NCI-H345 treated with DMSO at 0.1 percent for 48 hours (cell line): ENCODE data around the gene OSGEP.
A peak's percentile ranks its signal among the peaks of the same experiment; 100 is the strongest.

Experiments
- DNase-seq: peaks from one replicate; lab custom pipeline; 2025; ENCODE audit not compliant: unreplicated experiment; lab: John Stamatoyannopoulos, UW

The OSGEP gene

DNA sequence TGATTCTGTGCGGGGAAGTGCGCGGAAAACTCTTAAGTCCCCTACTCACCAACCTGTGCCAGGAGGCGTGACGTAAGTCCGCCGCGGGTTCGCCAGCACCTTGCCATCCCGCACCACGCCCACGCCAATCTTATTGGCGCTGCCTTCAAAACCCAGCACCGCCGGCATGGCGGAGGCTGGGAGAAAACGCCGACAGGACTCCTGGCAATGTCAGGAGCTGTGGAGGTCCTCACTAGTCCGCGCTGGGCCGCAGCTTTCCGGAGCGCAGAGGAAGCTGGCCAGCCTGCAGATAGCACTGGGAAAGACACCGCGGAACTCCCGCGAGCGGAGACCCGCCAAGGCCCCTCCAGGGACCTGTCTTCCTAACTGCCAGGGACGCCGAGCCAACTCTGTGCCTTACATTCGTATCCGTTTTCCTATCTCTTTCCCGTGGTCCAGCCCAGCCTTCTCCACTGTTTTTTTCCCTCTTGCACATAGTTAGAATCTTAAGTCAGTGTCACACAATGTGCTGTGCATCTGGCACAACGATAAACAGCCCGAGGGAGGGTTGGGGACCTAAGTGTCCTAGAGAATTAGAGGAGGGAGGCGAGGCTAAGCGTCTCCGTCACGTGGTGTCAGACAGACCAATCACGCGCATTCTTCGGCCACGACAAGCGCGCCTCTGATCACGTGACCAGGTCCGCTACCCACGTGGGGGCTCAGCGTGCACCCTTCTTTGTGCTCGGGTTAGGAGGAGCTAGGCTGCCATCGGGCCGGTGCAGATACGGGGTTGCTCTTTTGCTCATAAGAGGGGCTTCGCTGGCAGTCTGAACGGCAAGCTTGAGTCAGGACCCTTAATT is at the start of gene OSGEP, which contains the start of gene APEX1:
Gene OSGEP, minus strand, starts transcription at position 297 of the 839 bp plus-strand sequence. Its CDS starts 129 bp downstream, at position 168.
Gene APEX1, plus strand, starts transcription at position 711 of the 839 bp plus-strand sequence. CDS start 420 bp downstream, outside the sequence.
- peak; percentile 98 for DNase-seq

DNA sequence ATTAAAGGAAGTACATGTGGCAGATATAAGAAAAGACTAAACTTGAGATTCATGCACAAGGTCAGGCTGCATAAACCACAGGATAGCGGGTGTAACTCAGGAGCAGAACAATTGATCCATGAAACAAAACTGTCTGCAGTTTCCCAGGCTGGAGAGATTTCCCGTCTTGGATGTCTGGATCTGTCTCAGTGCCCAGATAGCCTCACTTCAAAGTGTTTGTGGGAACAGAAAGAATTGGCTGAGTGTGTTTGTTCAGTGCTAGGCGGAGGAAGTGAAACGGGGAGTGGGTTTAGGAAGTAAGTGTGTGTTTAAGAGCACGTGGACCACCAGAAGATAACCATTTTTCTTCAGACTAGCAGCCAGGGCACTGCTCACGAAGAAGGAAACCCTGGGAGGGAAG is 49.3 kb upstream of the OSGEP start:
- DNase-seq = no peak

DNA sequence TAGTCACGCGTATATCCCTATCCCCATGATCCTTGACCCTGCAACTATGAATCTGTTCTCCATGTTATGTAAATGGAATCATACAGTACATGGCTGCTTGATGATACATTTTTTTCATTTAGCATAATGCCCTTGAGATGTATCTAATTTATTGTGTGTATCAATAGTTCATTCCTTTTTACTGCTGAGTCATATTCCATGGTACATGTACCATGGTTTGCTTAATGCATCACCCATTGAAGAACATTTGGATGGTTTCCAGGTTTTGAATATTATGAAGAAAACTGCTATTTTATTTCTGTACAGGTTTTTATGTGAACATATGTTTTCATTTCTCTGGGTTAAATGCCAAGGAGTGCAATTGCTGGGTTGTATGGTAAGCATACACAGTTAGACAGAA is 46.7 kb upstream of the OSGEP start:
- DNase-seq = no peak

DNA sequence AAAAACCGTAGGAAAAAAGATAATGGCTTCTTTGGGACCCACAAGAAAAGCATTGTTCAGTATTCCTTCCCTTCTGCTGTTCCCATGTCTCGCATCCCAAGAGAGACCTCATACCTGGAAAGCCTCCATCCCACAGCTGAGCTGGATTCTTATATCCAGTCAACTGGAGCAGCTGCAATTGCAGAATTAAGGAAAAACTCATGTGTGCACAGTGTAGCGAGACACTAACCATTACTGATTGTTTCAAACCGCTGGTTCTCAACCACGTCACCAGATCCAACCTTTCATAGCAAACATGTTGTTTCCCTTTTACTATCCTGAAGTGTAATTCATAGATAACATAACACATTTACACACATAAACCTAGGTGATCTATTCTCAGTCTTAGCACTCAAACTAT is 45.3 kb upstream of the OSGEP start:
- DNase-seq = no peak

DNA sequence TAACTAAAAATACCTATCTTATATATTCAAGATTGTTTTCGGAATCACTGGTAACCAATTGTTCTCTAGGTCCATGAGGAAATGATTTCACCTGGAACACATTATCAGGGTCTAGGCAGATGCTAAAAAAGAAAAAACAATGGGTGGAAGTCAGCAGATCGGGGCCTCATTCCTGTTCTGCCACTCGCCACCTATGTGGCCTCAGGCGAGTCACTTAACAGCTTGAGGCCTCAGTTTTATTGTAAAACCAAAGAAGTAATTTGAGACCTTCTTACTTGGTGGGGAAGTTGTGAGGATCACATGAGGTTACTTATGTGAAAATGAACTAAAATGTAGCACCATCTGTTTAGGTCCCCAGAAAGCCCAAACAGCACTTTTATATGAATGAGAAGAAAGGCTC is 44.5 kb upstream of the OSGEP start:
- no peak for DNase-seq

DNA sequence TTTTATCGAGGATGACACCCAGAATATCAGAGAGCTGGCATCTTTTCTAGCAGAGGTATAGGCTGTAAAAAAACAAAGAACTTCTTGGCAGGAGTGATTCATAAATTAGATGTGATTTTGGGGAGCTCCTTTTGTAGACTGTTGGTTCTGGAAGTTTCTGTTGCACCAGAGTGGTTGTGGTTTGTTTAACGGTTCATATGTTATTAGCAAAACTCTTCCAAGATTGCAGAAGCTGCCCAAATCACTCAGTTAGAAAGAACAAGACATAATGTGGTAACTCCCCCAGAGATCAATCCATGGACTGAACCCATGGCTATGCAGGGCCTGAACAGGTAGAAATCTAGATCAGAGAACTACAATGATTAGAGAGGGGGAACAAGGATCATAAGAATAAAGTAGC is 44.0 kb upstream of the OSGEP start:
- DNase-seq = no peak

DNA sequence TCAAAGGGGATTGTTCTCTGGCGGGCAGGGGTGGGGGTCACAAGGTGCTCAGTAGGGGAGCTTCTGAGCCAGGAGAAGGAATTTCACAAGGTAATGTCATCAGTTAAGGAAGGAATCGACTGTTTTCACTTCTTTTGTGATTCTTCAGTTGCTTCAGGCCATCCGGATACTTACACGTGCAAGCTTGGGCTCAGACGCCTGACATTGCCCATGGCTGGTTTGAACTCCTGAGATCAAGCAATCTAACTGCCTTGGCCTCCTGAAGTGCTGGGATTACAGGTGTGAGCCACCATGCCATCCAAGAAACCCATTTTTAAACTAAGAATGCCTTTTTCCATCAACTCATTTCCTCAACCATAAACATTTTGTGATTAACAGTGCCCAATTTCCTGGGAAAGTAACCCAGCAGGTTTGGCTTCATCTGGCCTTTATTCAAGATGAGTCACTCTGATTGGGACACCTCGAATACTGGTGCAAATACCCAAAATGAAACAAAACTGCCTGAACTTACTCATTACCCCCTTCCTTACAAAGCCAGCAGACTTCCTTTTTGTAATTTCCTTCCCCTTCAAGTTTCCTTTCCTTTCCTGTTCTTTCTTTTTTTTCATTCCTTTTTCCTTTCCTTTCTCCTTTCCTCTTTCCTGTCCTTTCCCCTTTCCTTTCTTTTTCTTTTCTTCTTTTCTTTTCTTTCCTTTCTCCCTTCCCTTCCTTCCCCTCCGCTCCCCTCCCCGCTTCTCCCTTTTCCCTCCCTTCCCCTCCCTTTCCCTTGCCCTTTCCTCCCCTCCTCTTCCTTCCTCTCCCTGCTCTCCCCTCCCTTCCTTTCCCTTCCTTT is 40.5 kb upstream of the OSGEP start:
- DNase-seq = no peak

DNA sequence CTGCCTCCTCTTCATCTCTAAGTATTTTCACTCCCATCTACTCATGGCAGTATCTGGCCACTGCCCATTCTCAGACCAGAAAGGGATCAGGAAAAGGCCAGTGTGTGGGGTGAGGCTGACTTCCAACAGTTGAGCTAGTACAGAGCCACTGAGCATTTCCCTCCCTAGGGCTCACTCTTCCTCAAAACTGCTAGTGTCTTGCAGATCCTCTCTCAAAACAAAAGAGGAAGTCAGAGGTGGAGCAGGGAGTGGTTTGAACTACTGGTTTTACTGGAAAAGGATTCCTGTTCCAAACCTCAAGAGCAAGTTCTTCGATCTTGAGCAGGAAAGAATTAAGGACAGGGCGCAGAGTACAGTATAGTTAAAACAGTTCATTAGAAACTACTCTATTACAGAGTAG is 39.0 kb upstream of the OSGEP start:
- no peak for DNase-seq

DNA sequence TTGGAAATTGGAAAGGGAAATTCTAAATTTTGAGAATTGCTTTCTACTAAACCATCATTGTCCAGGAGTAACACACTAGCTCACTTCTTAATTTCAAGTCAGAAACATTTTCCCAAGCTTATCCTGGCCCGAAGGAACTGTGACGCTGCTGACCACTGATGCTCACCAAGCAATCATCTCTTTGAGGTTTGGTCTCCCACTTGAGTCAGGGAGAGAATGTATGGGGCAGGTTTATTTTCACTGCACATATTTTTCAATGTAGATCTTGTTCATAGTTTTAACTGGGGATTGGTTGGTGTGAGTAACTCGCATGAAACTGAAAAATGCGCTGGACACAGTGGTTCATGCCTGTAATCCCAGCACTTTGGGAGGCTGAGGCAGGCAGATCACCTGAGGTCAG is 37.9 kb upstream of the OSGEP start:
- no peak for DNase-seq

DNA sequence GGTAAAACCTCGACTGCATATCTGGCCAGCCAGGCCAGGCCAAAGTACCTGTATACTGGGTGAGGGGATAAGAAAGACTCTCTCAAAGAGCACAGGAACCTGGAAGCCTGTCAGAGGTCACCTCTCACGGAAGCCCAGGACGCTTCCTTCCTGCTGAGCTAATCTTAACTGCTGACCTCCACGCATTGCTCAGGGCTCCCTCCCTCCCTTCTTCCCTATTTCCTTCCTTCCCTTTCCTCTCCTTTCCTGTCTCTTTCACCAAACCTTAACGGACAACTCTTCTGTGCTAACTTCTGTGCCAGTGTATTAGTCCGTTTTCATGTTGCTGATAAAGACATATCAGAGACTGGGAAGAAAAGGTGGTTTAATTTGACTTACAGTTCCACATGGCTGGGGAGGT is 36.0 kb upstream of the OSGEP start:
- DNase-seq = no peak

DNA sequence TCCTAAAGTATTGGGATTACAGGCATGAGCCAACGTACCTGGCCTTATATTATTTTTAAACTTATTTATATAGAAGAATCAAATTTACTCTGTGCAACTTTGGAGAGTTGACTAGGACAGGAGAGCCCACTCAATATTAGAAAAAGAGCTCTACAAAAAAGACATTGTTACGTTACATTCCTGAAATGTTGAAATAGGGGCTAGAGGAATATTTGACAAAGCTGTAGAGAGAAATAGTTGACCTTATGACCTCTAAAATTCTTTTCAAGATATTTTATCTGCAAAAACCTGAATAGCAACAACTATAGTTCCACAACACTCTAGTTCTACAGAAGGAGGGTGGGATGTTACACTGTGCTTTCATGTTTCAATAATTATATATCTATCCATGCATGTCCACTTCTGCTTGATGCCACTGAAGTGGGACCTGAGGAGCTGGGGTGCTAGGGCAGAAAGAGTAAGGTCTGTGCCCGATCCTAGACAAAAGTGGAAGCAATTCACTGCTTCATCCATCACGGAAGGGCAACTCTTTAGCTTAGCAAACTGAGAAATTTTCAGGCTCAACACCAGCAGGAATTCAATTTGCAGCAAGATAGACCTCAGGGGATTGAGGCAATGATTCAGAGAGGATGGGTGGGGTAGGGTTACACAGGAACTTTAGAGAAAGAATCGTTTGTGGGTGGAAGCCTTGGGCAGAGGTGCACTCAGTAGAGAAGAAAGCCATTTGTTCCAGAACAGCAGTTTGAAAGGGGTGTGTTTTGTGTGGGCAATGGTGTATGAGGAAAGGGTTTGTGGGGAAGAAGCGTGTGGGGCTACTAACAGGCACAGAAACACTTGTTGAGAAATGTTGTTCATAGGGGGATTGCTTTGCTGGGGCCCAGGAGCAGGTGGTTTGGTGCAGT is 34.7 kb upstream of the OSGEP start:
- no peak for DNase-seq

DNA sequence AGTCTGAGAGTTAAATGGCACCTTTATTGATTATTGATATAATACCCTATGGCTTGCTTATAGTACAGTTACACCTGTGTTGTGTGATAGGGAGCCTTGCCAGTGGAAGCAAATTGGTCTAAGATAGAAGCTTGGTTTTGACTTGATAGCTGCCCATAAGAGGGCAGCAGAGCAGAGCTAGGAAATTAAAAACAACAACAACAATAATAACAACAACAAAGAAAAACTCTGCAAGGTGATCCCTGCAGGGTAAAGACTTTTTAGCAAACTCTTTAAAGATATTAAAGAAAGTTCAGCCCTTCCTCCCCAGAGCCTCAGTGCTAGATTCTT is 32.7 kb upstream of the OSGEP start:
- no peak for DNase-seq

DNA sequence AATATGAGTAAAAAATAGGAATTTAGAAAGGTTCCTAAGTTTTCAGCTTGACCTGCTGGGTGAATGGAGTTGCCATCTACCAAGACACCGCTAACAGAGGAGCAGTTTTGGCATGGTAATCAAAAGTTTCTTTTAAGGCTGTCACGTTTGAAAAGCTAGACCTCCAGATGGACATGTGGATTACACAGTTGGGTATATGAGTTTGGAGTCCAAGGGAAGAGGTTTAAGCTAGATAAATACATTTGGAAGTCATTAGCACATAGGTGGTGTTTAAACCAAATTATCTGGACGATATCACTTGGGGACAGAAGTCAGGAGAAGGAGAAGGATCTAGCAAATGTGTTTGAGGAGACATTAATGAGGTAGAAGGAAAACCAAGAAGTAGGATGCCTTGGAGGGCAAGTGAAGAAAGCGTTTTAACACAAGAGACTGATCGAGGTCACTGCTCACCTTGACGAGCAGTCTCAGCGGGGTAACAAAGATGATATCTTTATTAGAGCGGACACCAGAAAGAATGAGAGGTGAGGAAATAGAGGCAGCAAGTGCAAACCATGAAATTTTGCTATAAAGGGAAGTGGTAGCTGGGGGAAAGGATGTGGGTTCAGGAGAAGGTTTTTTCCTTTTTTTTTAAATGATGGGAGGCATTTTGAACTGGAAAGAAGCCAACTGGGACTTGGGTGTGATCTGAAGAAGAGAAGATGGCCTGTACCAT is 32.2 kb upstream of the OSGEP start:
- no peak for DNase-seq

DNA sequence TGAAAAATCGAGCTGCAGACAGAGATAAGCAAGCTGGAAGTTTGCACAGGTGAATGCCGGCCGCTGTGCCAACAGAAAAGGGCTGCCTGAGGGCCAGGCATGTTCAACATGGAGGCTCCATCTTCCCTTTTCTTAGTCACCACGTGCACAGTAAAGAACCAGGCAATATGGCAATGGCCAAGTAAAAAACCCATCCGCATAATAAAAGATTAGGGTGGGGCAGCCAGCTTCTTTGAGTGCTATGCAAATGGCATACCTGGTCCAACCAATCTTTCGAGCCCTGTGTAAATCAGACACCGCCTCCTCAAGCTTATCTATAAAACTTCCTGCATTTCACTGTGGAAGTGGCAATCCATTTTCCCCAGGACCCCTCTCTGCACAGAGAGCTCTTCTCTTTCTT is 31.3 kb upstream of the OSGEP start:
- DNase-seq = no peak

DNA sequence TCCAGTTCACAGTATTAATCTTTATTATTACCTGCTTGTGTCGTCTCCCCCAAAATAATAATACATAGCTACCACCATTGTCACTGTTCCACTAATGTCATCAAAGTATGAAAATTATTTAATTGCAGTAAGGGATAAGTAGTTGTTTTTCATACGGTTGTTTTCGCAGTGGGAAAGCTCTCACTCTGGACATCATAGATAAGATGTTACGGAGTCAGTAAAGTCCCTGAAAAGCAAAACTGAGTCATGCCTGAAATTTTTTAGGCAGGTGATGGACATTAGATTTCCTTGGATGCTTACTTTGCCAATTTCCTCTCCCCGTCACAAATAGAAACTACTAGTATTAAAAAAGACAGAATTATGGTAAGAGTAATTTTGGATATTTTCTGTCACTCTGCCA is 27.8 kb upstream of the OSGEP start:
- DNase-seq = no peak

DNA sequence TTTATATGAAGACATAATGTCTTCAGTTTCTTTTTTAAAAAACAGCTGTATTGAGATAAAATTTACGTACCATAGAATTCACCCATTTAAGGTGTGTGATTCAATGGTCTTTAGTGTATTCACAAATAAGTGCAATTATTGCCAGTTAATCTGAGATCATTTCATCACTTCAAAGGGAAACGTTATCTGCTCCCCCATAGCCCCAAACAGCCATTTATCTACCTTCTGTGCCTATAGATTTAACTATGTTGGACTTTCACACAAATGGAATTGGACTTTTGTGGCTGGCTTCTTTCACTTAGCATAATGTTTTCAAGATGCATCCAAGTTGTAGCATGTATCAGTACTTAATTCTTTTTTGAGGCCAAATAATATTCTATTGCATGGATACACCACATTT is 24.3 kb upstream of the OSGEP start:
- DNase-seq = no peak

DNA sequence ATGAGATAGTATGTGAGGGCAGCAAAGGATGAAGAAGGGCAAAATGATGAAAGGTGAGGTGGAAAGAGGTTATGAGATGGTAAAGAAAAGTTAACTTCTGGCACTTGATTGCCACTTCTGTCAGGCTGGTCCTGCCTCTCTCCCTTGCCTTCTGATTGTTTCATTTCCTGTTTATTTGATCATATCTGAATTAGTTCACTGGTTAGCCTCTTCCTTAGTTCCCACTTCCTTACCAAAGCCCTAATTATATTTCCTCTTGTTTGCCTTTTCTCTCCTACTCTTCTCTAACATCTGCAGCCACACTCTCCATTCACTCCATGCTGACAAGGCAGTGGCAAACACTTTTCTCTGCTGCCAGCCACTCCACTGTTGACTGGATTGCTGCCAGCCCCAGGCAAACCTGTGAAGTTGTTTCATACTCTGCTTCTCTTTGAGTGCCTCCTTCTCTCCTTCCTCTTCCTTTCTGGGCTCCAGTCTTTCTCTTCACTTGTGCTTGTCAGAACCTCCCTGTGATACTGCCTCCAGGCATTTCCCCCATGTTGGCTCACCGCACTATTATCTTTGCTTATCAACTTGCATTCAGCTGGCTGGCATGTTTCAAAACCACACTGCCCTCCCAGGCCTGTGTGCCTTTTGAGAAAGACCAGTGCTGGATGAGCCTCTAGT is 22.7 kb upstream of the OSGEP start:
- DNase-seq = peak; percentile 3

DNA sequence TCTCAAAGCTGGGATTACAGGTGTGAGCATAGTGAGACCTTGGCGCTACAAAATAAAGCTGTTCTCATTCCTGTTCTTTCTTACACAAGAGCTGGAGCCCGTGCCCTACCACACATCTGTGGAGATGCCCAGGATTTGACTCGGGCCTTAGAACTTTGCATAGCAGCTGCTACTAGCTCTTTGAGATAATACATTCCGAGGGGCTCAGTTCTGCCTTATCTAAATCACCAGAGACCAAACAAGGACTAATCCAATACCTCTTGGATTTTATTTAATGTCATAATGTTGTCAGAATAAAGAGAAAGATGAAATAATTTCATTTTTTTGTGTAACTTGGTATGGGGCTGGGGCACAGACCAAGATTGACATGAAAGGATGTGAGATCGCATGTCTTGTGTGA is 22.2 kb upstream of the OSGEP start:
- DNase-seq = no peak

DNA sequence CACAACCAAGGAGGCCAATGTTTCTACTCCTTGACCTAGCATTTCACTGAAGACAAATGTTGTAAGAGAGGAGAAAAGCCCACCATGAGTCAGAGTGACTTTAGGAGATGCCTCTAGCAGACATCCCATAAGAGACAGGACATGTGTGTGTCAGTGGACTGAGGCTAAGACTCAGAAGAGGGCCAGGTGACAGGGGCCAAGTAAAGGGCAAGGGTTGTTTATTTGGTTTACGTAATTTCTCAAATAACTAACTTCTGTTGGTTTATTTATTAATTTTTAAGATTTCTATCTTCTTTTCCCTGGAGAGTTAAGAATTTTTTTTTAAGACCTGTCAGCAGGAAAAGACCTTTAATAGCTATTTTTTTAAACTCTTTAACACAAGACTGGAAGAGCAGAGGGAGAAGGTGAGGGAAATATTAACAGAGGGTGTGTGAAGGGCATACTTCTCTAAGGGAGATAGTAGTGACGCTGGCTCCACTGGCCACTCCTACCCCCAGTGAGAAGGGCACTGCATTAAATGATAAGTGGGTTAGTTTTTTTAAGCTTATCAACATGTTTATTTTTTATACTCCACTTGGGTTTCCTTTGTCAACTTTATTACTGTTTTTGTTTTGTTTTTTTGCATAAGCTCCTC is 18.0 kb upstream of the OSGEP start:
- DNase-seq = no peak

DNA sequence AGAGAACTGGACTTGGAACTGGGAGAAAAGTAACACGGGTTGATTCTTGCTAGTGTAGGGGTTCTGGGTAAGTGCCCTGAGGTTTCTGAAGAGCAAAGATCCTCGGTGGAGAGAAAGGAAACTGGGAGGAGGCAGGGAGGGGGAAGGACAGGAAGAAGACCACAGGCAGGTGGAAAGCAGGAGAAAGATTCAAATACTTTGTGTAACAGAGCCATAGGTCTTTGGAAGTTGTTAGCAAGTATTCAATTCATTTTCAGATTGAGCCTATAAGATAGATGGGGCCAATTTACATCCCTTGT is 15.9 kb upstream of the OSGEP start:
- peak; percentile 4 for DNase-seq
